ENCODE data around the gene ATP5ME.

The ATP5ME gene

DNA sequence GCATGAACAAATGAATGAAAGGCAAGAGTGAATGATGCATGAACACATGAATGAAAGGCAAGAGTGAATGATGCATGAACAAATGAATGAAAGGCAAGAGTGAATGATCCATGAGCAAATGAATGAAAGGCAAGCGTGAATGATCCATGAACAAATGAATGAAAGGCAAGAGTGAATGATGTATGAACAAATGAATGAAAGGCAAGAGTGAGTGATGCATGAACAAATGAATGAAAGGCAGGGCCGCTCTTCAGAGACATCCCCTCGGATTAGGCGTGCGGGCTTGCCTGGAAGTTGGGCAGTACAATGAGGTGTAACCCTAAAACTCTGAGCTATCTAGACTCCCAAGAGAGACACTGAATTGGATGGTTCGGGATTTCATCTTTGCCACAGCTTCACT lies 35.3 kb upstream of the ATP5ME start:
- TF ChIP-seq, protein P1, sequence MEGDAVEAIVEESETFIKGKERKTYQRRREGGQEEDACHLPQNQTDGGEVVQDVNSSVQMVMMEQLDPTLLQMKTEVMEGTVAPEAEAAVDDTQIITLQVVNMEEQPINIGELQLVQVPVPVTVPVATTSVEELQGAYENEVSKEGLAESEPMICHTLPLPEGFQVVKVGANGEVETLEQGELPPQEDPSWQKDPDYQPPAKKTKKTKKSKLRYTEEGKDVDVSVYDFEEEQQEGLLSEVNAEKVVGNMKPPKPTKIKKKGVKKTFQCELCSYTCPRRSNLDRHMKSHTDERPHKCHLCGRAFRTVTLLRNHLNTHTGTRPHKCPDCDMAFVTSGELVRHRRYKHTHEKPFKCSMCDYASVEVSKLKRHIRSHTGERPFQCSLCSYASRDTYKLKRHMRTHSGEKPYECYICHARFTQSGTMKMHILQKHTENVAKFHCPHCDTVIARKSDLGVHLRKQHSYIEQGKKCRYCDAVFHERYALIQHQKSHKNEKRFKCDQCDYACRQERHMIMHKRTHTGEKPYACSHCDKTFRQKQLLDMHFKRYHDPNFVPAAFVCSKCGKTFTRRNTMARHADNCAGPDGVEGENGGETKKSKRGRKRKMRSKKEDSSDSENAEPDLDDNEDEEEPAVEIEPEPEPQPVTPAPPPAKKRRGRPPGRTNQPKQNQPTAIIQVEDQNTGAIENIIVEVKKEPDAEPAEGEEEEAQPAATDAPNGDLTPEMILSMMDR (IDR thresholded peaks at IDR 0.05; ENCODE audit: insufficient read depth, low read length), result no peak
- no peak for TF ChIP-seq GABPA (IDR thresholded peaks at IDR 0.05; ENCODE audit: low read depth)
- TF ChIP-seq, protein P2, sequence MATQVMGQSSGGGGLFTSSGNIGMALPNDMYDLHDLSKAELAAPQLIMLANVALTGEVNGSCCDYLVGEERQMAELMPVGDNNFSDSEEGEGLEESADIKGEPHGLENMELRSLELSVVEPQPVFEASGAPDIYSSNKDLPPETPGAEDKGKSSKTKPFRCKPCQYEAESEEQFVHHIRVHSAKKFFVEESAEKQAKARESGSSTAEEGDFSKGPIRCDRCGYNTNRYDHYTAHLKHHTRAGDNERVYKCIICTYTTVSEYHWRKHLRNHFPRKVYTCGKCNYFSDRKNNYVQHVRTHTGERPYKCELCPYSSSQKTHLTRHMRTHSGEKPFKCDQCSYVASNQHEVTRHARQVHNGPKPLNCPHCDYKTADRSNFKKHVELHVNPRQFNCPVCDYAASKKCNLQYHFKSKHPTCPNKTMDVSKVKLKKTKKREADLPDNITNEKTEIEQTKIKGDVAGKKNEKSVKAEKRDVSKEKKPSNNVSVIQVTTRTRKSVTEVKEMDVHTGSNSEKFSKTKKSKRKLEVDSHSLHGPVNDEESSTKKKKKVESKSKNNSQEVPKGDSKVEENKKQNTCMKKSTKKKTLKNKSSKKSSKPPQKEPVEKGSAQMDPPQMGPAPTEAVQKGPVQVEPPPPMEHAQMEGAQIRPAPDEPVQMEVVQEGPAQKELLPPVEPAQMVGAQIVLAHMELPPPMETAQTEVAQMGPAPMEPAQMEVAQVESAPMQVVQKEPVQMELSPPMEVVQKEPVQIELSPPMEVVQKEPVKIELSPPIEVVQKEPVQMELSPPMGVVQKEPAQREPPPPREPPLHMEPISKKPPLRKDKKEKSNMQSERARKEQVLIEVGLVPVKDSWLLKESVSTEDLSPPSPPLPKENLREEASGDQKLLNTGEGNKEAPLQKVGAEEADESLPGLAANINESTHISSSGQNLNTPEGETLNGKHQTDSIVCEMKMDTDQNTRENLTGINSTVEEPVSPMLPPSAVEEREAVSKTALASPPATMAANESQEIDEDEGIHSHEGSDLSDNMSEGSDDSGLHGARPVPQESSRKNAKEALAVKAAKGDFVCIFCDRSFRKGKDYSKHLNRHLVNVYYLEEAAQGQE (IDR thresholded peaks at IDR 0.05; ENCODE audit: insufficient replicate concordance, low read depth), result no peak
- no peak for TF ChIP-seq POLR2AphosphoS5 (IDR thresholded peaks at IDR 0.05; ENCODE audit: low read depth)
- no peak for TF ChIP-seq SPI1 (IDR thresholded peaks at IDR 0.05; ENCODE audit: borderline replicate concordance, low read depth)
- Histone ChIP-seq H3K4me3 (replicated peaks; ENCODE audit: insufficient read depth, low read length) (no peak overlapping the region), H3K27me3 (ENCODE audit: insufficient read depth, poor library complexity, severe bottlenecking) (no peaks in the 10 kb centered on the region), H3K27ac (replicated peaks) (no peak overlapping the region)
- no peak for DNase-seq (ENCODE audit: low read depth in 1 of 2, low spot score in 1 of 2)

DNA sequence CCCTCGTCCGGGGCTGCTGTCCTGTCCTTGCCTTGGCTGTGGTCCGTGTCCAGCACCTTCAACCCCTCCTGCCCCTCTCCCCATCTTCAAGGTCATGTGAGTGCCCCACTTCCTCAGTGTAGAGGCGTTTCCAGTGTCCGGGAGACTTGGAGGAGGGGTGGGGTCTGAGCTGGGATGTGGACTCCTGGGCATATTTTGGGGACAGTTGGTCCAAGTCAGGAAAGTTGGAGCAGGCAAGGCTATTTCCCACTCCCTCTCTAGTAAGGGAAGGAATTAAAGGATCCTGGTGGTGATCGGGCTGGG lies 34.5 kb upstream of the ATP5ME start:
- TF ChIP-seq GABPA (IDR thresholded peaks at IDR 0.05; ENCODE audit: low read depth), result no peak
- no peak for TF ChIP-seq POLR2AphosphoS5 (IDR thresholded peaks at IDR 0.05; ENCODE audit: low read depth)
- TF ChIP-seq, protein P1 (IDR thresholded peaks at IDR 0.05; ENCODE audit: insufficient read depth, low read length), result no peak
- DNase-seq (ENCODE audit: low read depth in 1 of 2, low spot score in 1 of 2), result no peak
- Histone ChIP-seq H3K27ac (replicated peaks) (no peak overlapping the region), H3K27me3 (ENCODE audit: insufficient read depth, poor library complexity, severe bottlenecking) (no peaks in the 10 kb centered on the region), H3K4me3 (replicated peaks; ENCODE audit: insufficient read depth, low read length) (no peak overlapping the region)

DNA sequence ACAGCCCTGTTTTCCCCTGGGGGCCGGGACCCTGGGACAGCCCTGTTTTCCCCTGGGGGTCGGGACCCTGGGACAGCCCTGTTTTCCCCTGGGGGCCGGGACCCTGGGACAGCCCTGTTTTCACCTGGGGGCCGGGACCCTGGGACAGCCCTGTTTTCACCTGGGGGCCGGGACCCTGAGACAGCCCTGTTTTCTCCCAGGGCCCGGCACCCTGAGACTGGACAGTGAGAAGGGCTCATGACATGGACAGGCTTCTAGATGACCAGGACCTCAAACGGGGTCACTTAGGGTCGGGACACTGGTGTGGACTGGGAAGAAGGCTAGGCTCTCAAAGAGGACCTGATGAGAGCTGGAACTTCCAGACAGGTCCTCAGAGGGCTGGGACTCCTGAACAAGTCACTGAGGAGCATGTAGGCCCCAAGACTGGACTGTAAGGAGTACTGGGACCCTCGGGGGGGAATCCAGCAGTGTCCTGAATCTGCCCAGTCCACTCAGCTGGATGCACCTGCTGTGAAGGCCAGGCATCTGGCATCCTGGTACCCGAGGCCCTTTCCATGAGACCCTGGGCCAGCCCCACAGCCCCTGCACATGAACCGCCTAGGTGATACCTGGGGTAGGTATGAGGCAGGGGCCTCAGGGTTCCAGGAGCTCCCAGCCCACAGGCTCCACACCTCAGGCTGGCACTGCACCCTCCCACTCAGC lies 34.0 kb upstream of the ATP5ME start:
- no peak for TF ChIP-seq SPI1 (IDR thresholded peaks at IDR 0.05; ENCODE audit: borderline replicate concordance, low read depth)
- TF ChIP-seq, protein P1 (IDR thresholded peaks at IDR 0.05; ENCODE audit: insufficient read depth, low read length), result no peak
- TF ChIP-seq, protein P2 (IDR thresholded peaks at IDR 0.05; ENCODE audit: insufficient replicate concordance, low read depth), result no peak
- TF ChIP-seq GABPA (IDR thresholded peaks at IDR 0.05; ENCODE audit: low read depth), result no peak
- no peak for TF ChIP-seq POLR2AphosphoS5 (IDR thresholded peaks at IDR 0.05; ENCODE audit: low read depth)
- no peak for DNase-seq (ENCODE audit: low read depth in 1 of 2, low spot score in 1 of 2)

More for the DNA sequence above, 34.0 kb upstream of the ATP5ME start:
- H3K27ac ChIP-seq (replicated peaks), result no peak overlapping the region
- H3K27me3 ChIP-seq (ENCODE audit: insufficient read depth, poor library complexity, severe bottlenecking), result no peaks in the 10 kb centered on the region
- no peak overlapping the region for H3K4me3 ChIP-seq (replicated peaks; ENCODE audit: insufficient read depth, low read length)
